GM19099 (cell line): ENCODE results near the gene LAPTM4A.

Experiments used
- POLR2A ChIP-seq: IDR thresholded peaks from 3 replicates; pipeline ENCODE4 v1.6.1; 2011; ENCODE audit warnings: low read depth; ENCODE audit not compliant: insufficient read length; ENCODE audit errors: extremely low read depth

Gene LAPTM4A

GRCh38 chr2:20051532-20052228 lies at the start of gene LAPTM4A:
LAPTM4A (minus strand) TSS chr2:20051628; CDS start chr2:20051520, 108 bp downstream.
- peak; percentile 75 for TF ChIP-seq POLR2A

GRCh38 chr2:20100711-20101110 lies 49.3 kb upstream of the LAPTM4A start:
- TF ChIP-seq POLR2A: no peak

- TF ChIP-seq POLR2A: no peak
Measured at GRCh38 chr2:20099780-20100179, 48.4 kb upstream of the LAPTM4A start.

GRCh38 chr2:20097889-20098714 lies 46.7 kb upstream of the LAPTM4A start:
- TF ChIP-seq POLR2A: no peak

GRCh38 chr2:20095469-20095868 lies 44.0 kb upstream of the LAPTM4A start:
- no peak for TF ChIP-seq POLR2A

- TF ChIP-seq POLR2A: no peak
Measured at GRCh38 chr2:20094955-20095354, 43.5 kb upstream of the LAPTM4A start.

GRCh38 chr2:20094142-20094755 lies 42.8 kb upstream of the LAPTM4A start:
- no peak for TF ChIP-seq POLR2A

GRCh38 chr2:20093263-20094141 lies 42.1 kb upstream of the LAPTM4A start:
- no peak for TF ChIP-seq POLR2A

GRCh38 chr2:20092901-20093235 lies 41.4 kb upstream of the LAPTM4A start:
- TF ChIP-seq POLR2A: no peak

- TF ChIP-seq POLR2A: no peak
Measured at GRCh38 chr2:20092226-20092900, 40.9 kb upstream of the LAPTM4A start.

GRCh38 chr2:20091305-20091991 lies 40.0 kb upstream of the LAPTM4A start:
- TF ChIP-seq POLR2A: no peak

GRCh38 chr2:20089715-20090464 lies 38.5 kb upstream of the LAPTM4A start:
- TF ChIP-seq POLR2A: no peak

- TF ChIP-seq POLR2A: no peak
Measured at GRCh38 chr2:20081841-20082240, 30.4 kb upstream of the LAPTM4A start.
